ENCODE results near the gene TNNT2. TPM values are rescaled to one million over a fixed set of nuclear protein-coding genes. Genes with fewer than 3 reads are reported as not detected.

TNNT2 gene
- total and polyA plus RNA-seq, 2 of the 4 experiments (the other 2 are of a cell fraction), result 0.18 to 1.2 TPM

DNA sequence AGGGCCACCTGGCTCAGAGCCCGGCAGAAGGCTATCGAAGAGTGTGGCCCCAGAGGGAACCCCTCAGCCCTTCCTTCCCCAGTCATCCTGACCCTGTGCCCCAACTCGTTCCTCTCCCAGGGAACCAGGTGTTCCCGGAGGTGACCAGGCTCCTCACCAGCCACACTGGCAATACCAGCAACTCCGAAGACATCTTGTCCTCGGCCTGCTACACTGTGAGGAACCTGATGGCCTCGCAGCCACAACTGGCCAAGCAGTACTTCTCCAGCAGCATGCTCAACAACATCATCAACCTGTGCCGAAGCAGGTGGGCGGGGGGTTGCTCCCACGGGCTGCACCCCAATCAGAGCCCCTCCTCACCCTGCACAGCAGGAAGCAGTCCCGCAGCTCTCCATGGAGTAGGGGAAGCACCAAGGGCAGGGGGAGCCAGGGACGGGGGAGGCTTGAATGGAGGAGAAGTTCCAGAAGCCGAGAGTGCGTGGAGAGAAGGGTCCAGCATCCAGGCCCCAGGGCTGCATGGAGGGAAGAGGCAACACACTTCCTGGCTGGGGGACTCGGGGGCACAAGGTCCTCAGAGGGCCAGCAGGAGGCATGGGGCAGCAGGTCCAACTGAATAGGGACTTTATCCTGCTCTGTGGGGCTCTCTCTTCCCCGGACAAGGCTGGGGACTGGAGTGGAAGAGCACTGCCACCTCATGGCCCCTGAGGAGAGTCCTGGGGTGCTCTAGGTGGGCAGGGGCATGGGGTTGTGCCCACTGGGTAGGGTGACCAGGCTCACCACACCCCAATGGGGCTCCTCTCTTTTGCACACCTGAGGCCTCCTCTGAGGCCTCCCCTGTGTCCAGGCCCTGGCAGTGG lies 52.4 kb downstream of the TNNT2 start:
- Histone ChIP-seq H3K27ac (ENCODE audit: insufficient read depth, low read length) (no peak overlapping the region), H3K9me1 (ENCODE audit: insufficient read depth, low read length) (no peaks in the 10 kb centered on the region; the same call in 1 of the 2 replicates), H2AK9ac (replicated peaks; ENCODE audit: low read depth, low read length, poor library complexity) (no peak overlapping the region), H3K4me2 (ENCODE audit: low read depth, low read length) (no peak overlapping the region), H4K5ac (ENCODE audit: low read depth, low read length) (no peak overlapping the region), H2BK120ac (ENCODE audit: low read depth, low read length) (no peak overlapping the region), H3K23ac (ENCODE audit: low read depth, low read length) (no peak overlapping the region), H3K9me3 (ENCODE audit: control insufficient read depth, insufficient read depth, low read length) (peaks cover 2% of the 10 kb centered on the region; the same call in 1 of the 2 replicates), H4K91ac (ENCODE audit: insufficient read depth, low read depth, low read length) (no peak overlapping the region), H4K20me1 (ENCODE audit: insufficient read depth, low read length) (no peaks in the 10 kb centered on the region), H3K36me3 (ENCODE audit: control insufficient read depth, insufficient read depth, low read length) (no peaks in the 10 kb centered on the region), H4K8ac (ENCODE audit: low read depth in 2 of 2, low read length in 2 of 2) (no peak overlapping the region), H3K4me3 (ENCODE audit: insufficient read depth, low read depth, low read length) (no peak overlapping the region), H3K4ac (ENCODE audit: low read depth, low read length) (no peak overlapping the region), H3K14ac (replicated peaks; ENCODE audit: low read depth, low read length) (no peak overlapping the region), H3K56ac (ENCODE audit: extremely low read depth, insufficient read depth, low read length) (no peak overlapping the region), H2AK5ac (ENCODE audit: low read depth, low read length) (no peak overlapping the region), H3K79me1 (ENCODE audit: low read depth in 1 of 2, low read length in 2 of 2) (no peaks in the 10 kb centered on the region), H3K4me1 (ENCODE audit: control insufficient read depth, insufficient read depth, low read length) (peaks cover 4% of the 10 kb centered on the region), H3K9ac (ENCODE audit: low read depth, low read length) (no peak overlapping the region), H3K18ac (ENCODE audit: low read depth, low read length) (no peak overlapping the region), H2BK20ac (ENCODE audit: low read depth, low read length) (no peak overlapping the region), H3K27me3 (ENCODE audit: control insufficient read depth, insufficient read depth, low read length) (peaks cover 66% of the 10 kb centered on the region), H2BK5ac (ENCODE audit: low read depth, low read length, poor library complexity, severe bottlenecking) (no peak overlapping the region), H2BK15ac (ENCODE audit: low read depth, low read length) (no peak overlapping the region), H2AFZ (replicated peaks; ENCODE audit: low read length, poor library complexity) (no peak overlapping the region)
- no peak for DNase-seq
- 39% methylated on average over 3 of the region's 16 CpGs; no CpG with 5 or more reads in 1 of the 2 experiments for WGBS, 2 experiments (ENCODE audit: extremely low coverage in 2 of 2, insufficient read length in 1 of 2)
- ATAC-seq (ENCODE audit: low read depth), result no peak
- TF ChIP-seq, protein P1, sequence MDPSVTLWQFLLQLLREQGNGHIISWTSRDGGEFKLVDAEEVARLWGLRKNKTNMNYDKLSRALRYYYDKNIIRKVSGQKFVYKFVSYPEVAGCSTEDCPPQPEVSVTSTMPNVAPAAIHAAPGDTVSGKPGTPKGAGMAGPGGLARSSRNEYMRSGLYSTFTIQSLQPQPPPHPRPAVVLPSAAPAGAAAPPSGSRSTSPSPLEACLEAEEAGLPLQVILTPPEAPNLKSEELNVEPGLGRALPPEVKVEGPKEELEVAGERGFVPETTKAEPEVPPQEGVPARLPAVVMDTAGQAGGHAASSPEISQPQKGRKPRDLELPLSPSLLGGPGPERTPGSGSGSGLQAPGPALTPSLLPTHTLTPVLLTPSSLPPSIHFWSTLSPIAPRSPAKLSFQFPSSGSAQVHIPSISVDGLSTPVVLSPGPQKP (IDR thresholded peaks at IDR 0.05; ENCODE audit: borderline replicate concordance, low read depth, low read length), result no peak
- no peak for TF ChIP-seq FOS (IDR thresholded peaks at IDR 0.05; ENCODE audit: low read depth, low read length)
- TF ChIP-seq SMC3 (IDR thresholded peaks at IDR 0.05; ENCODE audit: low read depth, low read length), result no peak
- TF ChIP-seq MXI1 (IDR thresholded peaks at IDR 0.05; ENCODE audit: borderline replicate concordance, low read depth, low read length), result no peak
- TF ChIP-seq CHD1 (IDR thresholded peaks at IDR 0.05; ENCODE audit: low read depth, low read length), result no peak
- no peak for TF ChIP-seq POLR2A (IDR thresholded peaks at IDR 0.05; ENCODE audit: low read depth, low read length)
- no peak for TF ChIP-seq BHLHE40 (IDR thresholded peaks at IDR 0.05; ENCODE audit: low read depth, low read length)
- TF ChIP-seq, protein P2, sequence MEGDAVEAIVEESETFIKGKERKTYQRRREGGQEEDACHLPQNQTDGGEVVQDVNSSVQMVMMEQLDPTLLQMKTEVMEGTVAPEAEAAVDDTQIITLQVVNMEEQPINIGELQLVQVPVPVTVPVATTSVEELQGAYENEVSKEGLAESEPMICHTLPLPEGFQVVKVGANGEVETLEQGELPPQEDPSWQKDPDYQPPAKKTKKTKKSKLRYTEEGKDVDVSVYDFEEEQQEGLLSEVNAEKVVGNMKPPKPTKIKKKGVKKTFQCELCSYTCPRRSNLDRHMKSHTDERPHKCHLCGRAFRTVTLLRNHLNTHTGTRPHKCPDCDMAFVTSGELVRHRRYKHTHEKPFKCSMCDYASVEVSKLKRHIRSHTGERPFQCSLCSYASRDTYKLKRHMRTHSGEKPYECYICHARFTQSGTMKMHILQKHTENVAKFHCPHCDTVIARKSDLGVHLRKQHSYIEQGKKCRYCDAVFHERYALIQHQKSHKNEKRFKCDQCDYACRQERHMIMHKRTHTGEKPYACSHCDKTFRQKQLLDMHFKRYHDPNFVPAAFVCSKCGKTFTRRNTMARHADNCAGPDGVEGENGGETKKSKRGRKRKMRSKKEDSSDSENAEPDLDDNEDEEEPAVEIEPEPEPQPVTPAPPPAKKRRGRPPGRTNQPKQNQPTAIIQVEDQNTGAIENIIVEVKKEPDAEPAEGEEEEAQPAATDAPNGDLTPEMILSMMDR (conservative IDR thresholded peaks at IDR 0.05; ENCODE audit: low read depth, low read length), result no peak
- TF ChIP-seq RAD21 (IDR thresholded peaks at IDR 0.05; ENCODE audit: low read length), result no peak
- no peak for TF ChIP-seq NFE2L2 (IDR thresholded peaks at IDR 0.05; ENCODE audit: low read depth, low read length)
- TF ChIP-seq, protein P3, sequence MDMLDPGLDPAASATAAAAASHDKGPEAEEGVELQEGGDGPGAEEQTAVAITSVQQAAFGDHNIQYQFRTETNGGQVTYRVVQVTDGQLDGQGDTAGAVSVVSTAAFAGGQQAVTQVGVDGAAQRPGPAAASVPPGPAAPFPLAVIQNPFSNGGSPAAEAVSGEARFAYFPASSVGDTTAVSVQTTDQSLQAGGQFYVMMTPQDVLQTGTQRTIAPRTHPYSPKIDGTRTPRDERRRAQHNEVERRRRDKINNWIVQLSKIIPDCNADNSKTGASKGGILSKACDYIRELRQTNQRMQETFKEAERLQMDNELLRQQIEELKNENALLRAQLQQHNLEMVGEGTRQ (IDR thresholded peaks at IDR 0.05; ENCODE audit: low read depth, low read length), result no peak
- no peak for TF ChIP-seq RCOR1 (IDR thresholded peaks at IDR 0.05; ENCODE audit: insufficient replicate concordance, low read length)
- TF ChIP-seq CEBPB (IDR thresholded peaks at IDR 0.05; ENCODE audit: low read depth, low read length), result no peak
- no peak for TF ChIP-seq RFX5 (IDR thresholded peaks at IDR 0.05; ENCODE audit: low read depth, low read length)
- CTCF ChIA-PET, result no interaction called here
- BruUV-seq (replicated peaks), result no TSS peak
- in situ Hi-C loops (cut with MboI; ENCODE audit: low sequenced_read_pairs), result no loop called here
- intact Hi-C loops (cut with micrococcal nuclease), result no loop called here
- POLR2A ChIA-PET (ENCODE audit: unreplicated experiment), result no interaction called here
- dilution Hi-C loops (cut with HindIII; ENCODE audit: low sequenced_read_pairs, unreplicated experiment), result no loop called here

All from IMR-90 (cell line).